Activated CD4-positive, alpha-beta T cell treated with anti-CD3 and anti-CD28 coated beads, Interleukin-2, amount 50 U/mL, for 1 hour (primary cell): ENCODE data around the gene SOCS3.
"Not testable (repeated sequence)": the region's sequence is repeated elsewhere in the genome, so short reads cannot be mapped to it uniquely, and the experiment has no call there.

Experiments used
- DNase-seq: peaks from one replicate; pipeline ENCODE4 v3.0.0-alpha.2; 2020

SOCS3 gene

DNA sequence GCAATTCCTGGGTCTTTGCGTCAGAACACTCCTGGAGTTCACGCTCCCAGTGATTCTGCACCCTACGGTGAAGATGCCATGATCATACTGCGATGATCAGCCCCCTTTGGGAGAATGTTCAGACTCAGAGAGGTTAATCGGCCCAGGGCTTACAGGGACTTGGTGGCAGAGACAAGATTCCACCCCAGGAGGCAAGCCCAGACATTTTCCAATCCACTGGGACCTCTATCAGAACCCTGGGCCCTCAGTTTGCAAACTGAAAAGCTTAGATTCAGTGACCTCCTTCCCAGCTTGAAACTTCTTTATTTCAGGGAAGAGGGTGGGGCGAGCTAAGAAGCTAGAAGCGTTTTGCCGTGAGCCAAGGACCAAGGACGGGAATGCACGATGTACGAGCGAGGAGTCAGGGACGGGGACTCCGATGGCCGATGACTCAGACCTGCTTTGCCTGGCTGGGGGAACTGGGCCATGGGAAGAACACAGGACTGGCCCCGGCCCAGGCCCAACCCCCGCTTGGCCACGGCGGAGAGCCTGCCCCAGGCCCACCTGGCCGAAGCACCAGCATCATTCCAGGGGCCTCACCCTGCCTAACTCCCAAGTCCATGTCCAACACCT is 34.7 kb downstream of the SOCS3 start:
- DNase-seq, result no peak

DNA sequence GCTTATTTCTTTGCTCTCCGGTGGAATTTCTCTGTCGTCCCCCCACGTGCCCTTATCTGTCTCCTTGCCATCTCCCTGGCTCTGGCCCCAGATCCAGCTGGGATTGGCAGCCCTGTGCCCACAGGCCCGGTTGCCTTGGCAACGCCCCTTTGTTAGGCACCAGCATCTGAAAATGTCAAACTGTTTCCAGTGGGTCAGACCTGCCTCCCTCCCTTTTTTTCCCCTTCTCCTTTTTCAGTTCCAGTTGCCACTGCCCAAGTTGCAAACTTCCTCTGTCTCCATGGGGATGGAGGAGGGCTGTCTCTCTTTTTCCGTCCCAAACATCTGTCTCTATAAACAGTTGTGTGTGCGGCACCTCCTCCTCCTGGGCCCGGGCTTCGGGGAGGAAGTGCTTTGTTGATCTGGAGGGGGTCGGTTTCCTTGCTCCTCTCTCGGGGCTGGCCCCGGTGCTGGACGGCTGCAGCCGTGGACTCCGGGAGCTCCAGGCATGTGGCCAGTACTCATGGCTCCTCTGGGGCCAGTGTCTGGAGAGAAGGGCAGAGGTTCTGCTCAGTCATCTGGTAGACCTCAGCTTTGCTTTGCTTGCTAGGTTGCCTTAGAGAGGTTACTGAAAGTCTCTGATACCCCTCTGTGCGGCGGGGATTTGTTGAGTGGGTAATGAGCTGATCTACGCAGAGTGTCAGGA is 35.3 kb downstream of the SOCS3 start:
- DNase-seq, result peak; percentile 22

DNA sequence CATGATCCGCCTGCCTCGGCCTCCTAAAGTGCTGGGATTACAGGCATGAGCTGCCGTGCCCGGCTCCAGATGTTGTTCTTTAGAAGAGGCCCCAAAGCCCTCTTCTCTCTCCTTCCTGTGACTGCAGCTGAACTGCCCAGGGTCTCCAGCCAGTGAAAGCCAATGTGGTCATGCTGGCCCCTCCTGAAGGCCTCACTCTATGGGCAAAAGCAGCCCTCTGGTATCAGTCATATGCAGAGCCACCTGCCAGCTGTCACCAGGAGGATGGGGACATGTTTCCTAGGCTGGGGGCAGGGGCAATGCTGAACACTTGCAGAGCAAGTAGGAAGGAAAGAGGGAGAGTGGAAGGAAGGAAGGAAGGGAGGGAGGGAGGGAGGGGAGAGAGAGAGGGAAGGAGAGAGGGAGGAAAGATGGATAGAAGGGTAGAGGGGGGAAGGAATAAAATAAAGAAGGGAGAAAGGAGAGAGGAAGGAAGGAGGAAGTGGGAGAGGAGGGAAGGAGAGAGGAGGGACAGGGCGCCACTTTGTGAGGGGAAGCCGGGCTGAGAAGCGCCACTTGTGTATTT is 36.0 kb downstream of the SOCS3 start:
- DNase-seq, result no peak

DNA sequence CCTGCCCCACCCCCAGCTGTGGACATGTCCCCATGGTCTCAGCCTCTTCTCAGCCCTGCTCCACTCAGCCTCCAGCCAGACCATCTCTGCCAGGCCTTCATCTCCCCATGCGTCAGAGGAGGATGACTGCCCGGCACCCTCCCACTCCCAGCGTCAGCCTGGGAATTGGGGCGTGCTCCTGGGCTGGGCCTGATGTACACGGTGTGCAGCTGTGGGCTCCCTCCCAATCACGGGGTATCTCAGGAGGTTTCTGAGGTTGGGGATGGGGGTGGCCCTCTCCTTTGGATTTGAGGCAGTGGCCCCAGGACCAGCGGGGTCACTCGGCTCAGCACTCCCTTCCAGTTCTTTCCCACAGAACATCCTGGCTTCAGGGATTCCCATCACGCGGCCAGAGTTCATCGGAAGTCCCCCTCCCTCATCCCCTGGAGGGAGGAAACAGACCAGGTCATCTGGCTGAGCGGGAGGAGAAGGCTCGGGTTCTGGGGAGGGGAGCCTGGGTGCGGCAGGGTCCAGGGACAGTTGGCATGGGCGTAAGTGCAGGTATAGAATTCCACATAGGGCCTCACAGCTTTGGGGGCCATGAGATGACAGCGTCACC is 36.9 kb downstream of the SOCS3 start:
- DNase-seq, result no peak

DNA sequence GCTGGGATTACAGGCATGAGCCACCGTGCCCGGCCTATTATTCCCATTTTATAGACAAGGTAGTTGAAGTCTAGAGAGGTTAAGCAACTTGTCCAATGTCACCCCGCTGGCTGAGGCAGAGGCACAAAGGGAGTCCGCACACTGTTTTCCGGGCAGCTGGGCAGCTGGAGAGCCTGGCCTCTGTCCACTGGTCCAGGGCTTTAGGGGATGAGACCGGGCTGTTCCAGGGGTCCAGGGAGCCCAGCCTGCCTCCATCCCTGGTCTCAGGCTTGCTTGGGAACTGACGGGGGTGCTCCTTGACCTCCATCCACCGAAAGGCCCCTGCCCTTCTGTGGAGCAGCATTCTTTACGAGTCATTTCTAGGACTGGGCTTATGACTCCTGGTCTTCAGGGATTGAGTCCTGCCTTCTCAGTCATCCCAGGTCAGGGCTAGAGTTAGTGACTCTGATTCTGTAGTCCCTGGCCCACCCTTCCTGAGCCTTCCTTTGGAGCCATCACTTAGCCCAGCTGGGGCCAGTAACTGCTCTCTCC is 37.5 kb downstream of the SOCS3 start:
- DNase-seq, result no peak

DNA sequence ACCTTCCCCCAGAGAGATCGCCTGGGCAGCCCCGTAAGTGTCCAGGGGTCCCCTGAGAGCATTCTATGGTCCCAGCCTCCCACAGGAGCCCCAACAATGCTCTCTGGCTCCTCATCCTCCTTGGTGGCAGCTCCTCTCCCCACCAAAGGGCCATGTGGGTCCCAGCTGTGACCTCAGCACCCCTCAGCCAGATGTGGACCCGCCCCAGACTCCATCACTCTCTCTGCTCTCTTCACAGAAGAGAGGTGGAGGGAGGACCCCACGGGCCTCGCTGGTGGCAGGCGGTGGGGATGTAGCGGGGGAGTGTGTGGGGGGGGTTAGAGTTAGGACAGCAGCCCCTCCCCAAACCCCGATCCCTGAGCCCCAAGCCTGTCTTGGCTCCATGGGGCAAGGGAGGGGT is 41.0 kb downstream of the SOCS3 start:
- DNase-seq, result no peak

DNA sequence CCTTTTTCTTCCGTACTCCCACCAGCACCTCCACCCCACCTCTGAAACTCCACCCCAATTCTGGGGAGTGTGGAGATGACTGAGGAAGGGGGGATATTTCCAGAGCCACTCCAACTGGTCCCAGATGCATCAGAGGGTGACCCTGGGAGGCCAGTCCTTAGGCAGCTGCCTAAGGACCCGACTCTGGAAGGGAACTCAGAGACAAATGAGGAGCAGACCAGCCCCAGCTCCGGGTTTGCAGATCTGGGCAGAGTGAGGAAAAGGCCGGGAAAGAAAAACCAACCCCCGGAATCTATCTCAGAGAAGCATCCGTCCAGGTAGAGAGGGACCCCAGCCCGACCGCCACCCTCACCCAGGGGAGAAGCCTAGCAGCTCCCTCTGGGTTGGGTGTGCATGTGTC is 41.5 kb downstream of the SOCS3 start:
- no peak for DNase-seq

DNA sequence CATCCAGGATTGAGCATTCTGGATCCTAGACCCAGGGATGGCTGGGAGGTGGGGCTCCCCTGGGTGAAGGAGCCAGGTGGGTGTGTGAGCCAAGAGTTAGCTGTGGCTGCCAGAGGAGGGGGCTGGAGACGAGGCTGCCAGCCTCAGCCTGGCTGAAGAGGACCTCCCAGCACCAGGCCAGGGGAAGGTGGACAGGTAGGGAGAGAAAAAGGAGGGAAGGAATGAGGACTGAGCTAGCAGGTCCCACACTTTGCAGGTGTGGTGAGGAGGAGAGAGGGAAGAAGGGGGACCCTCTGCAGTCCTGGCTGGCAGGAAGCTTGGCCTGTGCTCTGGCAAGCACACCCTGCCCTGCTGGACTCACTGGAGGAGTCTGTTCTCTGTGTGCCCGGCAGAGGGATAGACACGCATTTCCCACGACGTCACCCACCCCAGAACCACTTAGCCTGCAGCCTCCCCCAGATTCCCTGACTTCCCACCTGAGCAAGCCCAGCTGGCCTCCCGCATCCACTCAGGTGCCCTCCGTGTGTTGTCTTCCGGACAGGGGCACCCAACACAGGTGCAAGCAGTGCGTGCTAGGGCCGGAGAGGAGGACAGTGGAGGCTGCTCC is 42.0 kb downstream of the SOCS3 start:
- DNase-seq, result no peak

DNA sequence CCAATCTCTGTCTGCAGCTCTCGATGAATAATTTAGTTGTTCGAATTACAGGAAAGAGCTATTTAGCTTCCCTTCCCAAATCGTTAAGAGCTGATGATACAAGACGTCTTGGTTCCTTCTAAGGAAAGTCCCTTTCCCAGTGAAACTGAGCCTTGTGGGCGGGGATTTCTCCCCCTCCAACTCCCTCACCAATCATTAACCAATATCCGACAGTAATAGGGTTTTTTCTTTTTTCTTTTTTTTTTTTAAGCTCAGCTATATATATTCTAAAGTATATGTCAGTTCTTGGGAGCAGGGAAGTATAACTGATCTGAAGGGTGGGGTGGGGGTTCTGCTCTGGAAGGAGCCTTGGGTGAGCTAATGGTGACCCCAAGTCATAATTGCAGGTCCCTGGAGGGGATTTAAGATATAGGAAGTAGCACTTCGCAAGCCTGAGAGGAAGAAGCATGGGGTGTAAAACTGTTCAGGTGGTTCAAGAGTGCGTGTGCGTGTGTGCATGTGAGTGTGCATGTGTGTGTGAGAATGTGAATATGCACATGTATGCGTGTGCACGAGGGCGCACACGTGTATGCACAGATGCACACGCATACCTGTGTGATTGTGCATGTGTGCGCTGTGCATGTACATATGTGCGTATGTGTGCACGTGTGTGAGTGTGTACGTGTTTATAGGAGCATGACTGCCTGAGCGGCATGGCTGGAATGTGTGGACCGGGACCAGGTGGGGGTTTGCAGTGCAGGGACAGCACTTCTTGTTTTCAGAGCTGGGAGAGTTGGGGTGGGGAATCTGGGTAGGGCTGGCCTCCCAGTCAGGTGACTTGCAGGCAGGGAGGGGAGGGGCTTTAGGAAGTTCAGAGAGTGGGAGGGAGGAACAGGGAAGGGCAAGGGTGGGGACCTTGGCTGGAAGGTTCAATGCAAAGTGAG is 42.7 kb downstream of the SOCS3 start:
- no peak for DNase-seq

DNA sequence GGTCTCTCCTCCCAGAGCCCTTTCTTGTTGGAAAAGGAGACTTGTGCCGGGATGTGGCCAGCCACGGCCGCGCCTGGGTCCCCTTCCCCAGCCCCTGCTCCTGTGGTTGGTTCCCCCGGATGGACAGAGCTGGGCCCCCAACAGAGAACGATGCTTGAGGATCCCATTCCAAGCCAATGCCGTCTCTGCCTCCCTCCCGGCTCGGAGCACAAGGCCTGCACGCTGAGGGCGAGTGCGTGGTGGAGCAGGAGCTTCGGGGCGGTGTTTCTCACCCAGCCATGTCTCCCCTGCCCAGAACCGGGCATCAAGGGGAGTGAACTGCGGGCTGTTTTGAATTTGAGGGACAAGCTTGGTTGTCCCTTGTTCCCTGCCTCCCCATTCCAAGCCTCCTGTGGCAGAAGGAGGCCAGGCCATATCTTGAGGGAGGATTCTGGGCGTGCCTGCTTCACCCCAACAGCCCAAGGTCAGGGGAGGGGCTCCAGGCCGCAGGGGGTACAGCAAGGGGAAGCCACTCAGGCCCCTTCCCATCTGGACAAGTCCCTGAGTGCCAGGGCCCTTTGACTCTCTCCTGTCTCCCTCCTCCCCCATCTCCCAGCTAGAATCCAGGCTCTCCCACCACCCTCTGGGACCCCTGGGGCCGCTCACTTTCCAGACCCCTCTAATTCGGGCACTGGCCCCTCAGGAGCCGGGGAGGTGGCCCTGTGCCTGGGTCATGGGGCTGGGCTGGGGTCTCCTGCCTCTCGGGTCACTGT is 43.6 kb downstream of the SOCS3 start:
- DNase-seq, result no peak

DNA sequence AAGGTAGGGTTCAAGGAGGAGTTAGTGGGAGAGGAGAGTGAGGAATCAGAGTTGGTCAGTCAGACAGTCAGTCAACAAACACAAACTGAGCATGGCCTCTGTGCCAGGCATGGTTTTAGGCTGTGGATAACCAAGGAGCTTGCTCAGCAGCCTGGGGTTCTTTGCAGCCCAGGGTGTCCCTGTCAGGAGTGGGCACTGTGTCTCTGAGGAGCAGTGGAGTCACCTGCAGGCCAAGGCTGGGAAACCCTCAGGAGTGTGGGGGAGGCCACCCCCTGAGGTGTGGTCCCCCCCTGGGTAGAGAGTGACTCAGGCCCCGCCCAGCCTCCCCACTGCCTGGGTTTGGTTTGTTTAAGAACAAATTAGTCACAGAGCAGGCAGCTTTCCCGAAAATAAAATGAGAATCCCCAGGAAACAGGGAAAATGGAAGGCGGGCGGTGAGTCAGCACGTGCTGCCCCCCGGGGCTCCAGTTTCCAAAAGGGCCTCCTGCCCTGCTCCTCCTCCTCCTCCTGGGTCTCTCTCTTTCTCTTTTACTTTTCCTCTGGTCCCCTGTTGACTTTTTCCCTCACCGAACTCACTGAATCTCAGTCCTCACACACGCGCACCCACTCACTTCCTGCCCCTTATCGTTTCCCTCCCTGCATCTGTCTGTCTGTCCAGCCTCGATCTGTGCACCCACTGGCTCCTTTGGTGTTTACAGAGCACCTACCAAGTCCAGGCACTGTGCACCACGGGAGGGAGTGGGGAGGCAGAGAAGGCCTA is 44.3 kb downstream of the SOCS3 start:
- DNase-seq, result peak; percentile 50

DNA sequence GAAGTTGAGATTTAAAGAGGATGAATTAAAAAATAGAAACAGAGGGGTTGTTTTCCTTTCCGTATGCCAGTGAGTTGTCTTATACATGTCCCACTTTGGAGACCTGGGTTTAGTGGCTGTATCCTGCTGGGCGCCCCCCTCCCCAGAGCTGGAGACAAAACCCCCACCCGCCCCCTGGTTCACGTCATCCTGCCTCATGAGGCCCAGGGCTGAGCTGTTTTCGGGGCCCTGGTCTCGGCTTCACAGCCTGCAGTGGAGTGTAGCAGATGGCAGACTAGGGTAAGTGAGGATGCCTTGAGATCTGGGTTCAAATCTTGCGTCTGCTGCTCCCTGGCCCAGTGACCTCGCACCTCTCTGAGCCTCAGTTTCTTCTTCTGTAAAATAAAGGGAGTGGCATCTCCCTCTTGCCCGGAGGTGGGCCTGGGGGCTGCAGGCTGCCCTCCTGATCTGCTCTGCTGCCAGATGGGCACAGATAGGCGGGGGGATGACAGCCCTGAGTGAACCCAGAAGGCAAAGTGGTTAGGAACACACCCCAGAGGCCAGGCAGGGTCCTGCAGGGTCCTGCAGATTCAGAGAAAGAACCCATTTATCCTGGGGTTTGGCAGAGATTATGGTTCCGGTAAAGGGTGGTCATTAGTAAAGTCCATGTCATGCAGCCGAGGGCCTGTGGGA is 45.1 kb downstream of the SOCS3 start:
- no peak for DNase-seq

DNA sequence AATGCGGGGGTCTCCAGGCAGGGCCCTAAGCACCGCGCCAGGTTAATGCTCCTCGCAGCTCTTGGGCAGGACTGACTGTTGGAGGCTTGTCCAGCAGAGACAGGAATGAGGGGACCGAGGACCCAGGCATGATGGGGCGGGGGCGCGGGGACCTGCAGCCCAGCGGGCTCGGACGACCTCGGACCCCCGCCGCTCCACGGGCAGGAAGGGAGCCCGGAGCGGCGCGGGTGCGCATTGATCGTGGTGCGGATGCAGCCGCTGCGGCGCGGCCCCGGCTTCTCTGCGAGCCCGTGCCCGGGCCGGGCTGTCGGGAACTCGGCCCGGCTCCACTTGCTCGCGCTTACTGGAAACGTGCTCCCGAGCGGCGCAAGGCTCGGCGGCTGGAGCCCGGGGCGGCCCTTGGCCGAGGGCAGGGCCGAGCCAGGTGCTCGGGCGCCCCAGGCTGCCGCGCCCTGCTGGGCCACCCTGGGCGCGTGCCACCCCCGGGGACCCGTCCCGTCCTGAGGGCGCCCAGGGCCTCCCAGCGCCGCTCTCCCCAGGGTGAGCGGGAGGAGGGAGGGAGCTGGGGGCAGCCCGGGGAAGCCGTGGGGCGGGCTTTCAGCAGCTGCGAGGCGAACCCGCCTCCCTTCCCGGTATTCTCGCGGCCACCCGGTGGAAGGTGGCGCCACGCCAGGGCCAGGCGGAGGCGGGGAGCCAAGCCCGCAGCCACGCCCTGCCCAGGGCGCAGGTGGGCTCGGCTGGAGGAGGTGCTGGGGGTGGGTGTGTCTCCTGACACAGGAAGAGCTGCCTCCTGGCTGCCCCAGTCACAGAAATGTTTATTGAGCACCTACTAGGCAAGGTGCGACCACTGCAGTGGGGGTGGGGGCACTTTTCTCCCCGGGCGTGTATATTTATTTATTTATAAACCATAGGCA is 45.9 kb downstream of the SOCS3 start:
- DNase-seq, result peak; percentile 55

DNA sequence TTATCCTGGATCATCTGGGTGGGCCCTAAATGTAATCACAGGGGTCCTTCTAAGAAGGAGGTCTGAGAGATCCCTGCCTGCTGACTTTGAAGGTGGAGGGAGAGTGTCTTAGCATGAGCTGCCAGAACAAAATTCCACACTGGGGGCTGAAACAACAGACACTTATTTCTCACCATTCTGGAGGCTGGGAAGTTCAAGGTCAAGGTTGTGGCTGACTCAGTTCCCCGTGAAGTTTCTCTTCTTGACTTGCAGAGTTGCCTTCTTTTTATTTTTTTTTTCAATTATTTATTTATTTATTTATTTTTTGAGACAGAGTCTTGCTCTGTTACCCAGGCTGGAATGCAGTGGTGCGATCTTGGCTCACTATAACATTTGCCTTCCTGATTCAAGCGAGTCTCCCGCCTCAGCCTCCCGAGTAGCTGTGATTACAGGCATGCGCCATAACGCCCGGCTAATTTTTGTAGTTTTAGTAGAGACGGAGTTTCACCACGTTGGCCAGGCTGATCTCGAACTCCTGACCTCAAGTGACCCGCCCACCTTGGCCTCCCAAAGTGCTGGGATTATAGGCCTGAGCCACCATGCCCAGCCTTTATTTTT is 50.1 kb downstream of the SOCS3 start:
- not testable (repeated sequence) for DNase-seq

DNA sequence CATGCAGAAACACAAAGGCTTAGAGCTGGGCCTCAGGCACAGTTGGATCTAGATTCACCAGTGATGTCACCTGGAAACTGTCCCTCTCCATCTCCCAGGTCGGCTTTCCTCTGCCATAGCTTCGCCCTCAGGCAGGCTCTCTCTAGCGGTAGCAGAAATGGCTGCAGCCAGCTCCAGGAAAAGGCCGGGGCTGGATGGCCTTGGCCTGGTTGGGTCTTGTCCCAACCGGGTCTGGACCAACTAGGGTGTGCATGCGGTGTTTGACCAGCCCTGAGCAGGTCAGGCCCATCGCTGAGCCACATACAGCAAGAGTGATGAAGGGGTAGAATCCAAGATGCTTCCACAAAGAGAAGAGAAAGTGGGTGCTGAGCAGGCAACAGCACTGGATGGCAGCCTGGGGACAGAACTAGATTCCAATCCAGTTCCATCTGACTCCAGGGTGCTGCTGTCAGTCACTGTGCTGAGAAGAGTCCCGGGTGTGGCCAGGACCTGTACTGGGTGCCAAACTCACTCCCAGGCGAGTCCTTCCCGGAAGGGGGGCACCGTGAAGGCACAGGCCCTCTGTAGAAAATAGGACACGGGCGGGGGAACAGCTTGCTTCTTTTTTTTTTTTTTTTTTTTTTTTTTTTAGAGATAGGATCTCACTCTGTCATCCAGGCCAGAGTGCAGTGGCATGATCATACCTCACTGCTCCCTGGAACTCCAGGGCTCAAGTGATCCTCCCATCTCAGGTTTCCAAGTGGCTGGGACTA is 51.8 kb downstream of the SOCS3 start:
- DNase-seq, result no peak

DNA sequence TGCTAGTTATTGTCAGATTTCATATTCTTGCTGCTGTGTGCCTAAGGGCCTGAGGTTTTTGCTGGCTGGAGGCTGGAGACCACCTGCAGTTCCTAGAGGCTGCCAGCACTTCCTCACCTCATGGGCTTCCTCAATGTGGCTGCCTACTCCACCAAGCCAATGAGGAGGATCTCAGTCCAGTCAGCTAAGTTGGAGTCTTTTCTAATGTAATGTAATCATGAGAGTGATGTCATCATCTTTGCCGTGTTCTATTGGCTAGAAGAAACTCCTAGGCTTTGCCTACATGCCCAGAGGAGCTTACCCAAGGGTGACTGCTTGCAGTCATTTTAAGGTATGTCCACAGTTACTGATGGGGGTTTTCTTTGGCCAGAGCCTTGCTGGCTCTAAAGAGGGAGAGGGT is 53.0 kb downstream of the SOCS3 start:
- no peak for DNase-seq
